ENCODE data around the gene FANCB.

GRCh38 chrX:14832586-14832985, 40.3 kb downstream of the FANCB start:
- TF ChIP-seq NFIC (IDR thresholded peaks at IDR 0.05) (no peak), RAD21 (IDR thresholded peaks at IDR 0.05; ENCODE audit: low read depth) (no peak), FOXM1 (IDR thresholded peaks at IDR 0.05; ENCODE audit: borderline replicate concordance, low read depth) (no peak), TEAD4 (IDR thresholded peaks at IDR 0.05) (no peak), YY1 (IDR thresholded peaks at IDR 0.05; ENCODE audit: low read depth) (no peak), TAF1 (IDR thresholded peaks at IDR 0.05; ENCODE audit: low read depth) (no peak), REST (IDR thresholded peaks at IDR 0.05; ENCODE audit: low read depth) (no peak), EP300 (IDR thresholded peaks at IDR 0.05; ENCODE audit: borderline replicate concordance) (no peak), ZBTB7A (IDR thresholded peaks at IDR 0.05; ENCODE audit: low read depth) (no peak), CREB1 (IDR thresholded peaks at IDR 0.05; ENCODE audit: low read depth) (no peak), USF1 (IDR thresholded peaks at IDR 0.05) (no peak), TCF12 (IDR thresholded peaks at IDR 0.05; ENCODE audit: low read depth) (no peak), EGR1 (IDR thresholded peaks at IDR 0.05) (no peak)
- TF ChIP-seq, protein P1, sequence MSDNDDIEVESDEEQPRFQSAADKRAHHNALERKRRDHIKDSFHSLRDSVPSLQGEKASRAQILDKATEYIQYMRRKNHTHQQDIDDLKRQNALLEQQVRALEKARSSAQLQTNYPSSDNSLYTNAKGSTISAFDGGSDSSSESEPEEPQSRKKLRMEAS (IDR thresholded peaks at IDR 0.05), result no peak
